ENCODE results near the gene TMTC1. TPM values are rescaled to one million over a fixed set of nuclear protein-coding genes. Genes with fewer than 3 reads are reported as not detected.

TMTC1 gene
- total RNA-seq, 1 donor from 2014 or later, result 16.1 TPM

GRCh38 chr12:29521951-29522350 lies 261.8 kb downstream of the TMTC1 start:
- no peak overlapping the region for H3K4me3 ChIP-seq
- Mint-ChIP-seq H3K36me3 (peaks cover 4% of the 10 kb centered on the region), H3K9me3 (no peaks in the 10 kb centered on the region), H3K4me1 (no peaks in the 10 kb centered on the region), H3K4me3 (no peak overlapping the region), H3K27ac (no peak overlapping the region), H3K27me3 (ENCODE audit: insufficient read depth, low read depth) (no peaks in the 10 kb centered on the region)
- no peak overlapping the region for H3K27ac ChIP-seq
- H3K36me3 ChIP-seq, result no peaks in the 10 kb centered on the region
- no peak overlapping the region for H2AFZ ChIP-seq (replicated peaks)
- no peaks in the 10 kb centered on the region for H3K79me2 ChIP-seq (ENCODE audit: low read depth)
- no peaks in the 10 kb centered on the region for H3K27me3 ChIP-seq
- no peaks in the 10 kb centered on the region for H4K20me1 ChIP-seq (ENCODE audit: low read depth)
- no peaks in the 10 kb centered on the region for H3K9me3 ChIP-seq (ENCODE audit: low read depth)
- TF ChIP-seq CTCF (IDR thresholded peaks at IDR 0.05) (no peak), EZH2phosphoT487 (IDR thresholded peaks at IDR 0.05) (no peak), EZH2 (IDR thresholded peaks at IDR 0.05) (no peak)
- no peaks in the 10 kb centered on the region for H3F3A ChIP-seq (ENCODE audit: low read depth)
- H3K4me1 ChIP-seq, result no peaks in the 10 kb centered on the region
- H3K9ac ChIP-seq, result no peak overlapping the region
- no peak overlapping the region for H3K4me2 ChIP-seq
- DNase-seq (ENCODE audit: low spot score), result no peak

DNA sequence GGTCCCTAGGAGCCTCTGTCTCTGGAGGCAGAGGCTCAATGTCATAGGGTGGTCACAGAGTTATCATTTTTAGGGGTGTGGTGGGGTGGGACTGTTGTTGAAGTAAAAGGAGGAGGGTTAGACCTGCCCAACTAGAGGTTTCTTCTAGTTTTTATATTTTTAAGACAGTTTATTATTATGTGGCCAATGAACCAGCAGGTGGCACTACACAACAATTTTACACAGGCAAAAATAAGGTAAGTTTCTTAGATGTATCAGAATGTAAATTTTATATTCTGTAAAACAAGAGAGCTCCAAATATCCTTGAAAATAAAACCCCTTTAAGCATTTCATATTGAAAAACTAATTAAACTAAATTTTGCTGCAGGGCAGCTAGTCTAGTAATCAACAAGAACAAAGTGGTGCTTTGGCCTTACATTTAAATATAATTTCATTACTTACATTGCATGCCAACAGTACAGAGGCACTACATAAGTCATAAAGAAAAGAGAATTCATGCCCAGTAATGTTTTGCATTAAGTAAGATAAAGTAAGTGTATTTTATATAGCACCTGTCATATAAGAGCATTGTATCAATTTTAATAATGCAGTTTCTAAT lies 264.1 kb downstream of the TMTC1 start:
- Histone ChIP-seq H3K4me2 (no peak overlapping the region), H3K79me2 (ENCODE audit: low read depth) (no peaks in the 10 kb centered on the region), H4K20me1 (ENCODE audit: low read depth) (no peaks in the 10 kb centered on the region), H3K4me3 (no peak overlapping the region), H3K4me1 (no peaks in the 10 kb centered on the region), H3F3A (ENCODE audit: low read depth) (no peaks in the 10 kb centered on the region), H3K9ac (no peak overlapping the region), H2AFZ (replicated peaks) (no peak overlapping the region), H3K27ac (no peak overlapping the region), H3K36me3 (no peaks in the 10 kb centered on the region), H3K9me3 (ENCODE audit: low read depth) (no peaks in the 10 kb centered on the region), H3K27me3 (no peaks in the 10 kb centered on the region)
- Mint-ChIP-seq H3K27ac (no peak overlapping the region), H3K9me3 (no peaks in the 10 kb centered on the region), H3K4me3 (no peak overlapping the region), H3K36me3 (peaks cover 6% of the 10 kb centered on the region), H3K27me3 (ENCODE audit: insufficient read depth, low read depth) (no peaks in the 10 kb centered on the region), H3K4me1 (no peaks in the 10 kb centered on the region)
- peak; percentile 44 for DNase-seq (ENCODE audit: low spot score)
- TF ChIP-seq CTCF (IDR thresholded peaks at IDR 0.05), result peak; percentile 77
- no peak for TF ChIP-seq EZH2 (IDR thresholded peaks at IDR 0.05)

DNA sequence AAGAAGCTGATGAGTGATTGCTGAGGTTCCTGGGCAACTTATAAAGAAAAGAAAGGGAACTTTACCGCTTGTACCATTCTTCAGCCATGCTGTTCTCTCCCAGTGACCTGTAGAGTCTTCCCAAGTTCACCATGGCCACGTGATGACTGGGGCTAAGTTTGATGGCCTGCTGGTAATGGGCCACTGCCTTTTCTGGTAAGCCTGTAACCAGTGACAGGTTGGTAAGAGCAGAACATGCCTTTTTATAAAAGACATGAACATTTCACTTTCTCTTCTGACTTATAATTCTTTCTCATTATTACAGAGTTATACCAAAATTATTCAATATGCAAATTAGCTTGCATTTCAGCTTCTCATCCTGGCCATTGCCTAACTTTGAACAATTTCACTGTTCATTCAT lies 265.3 kb downstream of the TMTC1 start:
- H3K79me2 ChIP-seq (ENCODE audit: low read depth), result no peaks in the 10 kb centered on the region
- H3K36me3 ChIP-seq, result no peaks in the 10 kb centered on the region
- no peak overlapping the region for H2AFZ ChIP-seq (replicated peaks)
- Mint-ChIP-seq H3K4me1 (no peaks in the 10 kb centered on the region), H3K27ac (no peak overlapping the region), H3K9me3 (no peaks in the 10 kb centered on the region), H3K27me3 (ENCODE audit: insufficient read depth, low read depth) (no peaks in the 10 kb centered on the region), H3K4me3 (no peak overlapping the region), H3K36me3 (peaks cover 11% of the 10 kb centered on the region)
- no peaks in the 10 kb centered on the region for H3K27me3 ChIP-seq
- H3K4me1 ChIP-seq, result no peaks in the 10 kb centered on the region
- no peak overlapping the region for H3K4me2 ChIP-seq
- no peaks in the 10 kb centered on the region for H3F3A ChIP-seq (ENCODE audit: low read depth)
- TF ChIP-seq EZH2 (IDR thresholded peaks at IDR 0.05) (no peak), CTCF (IDR thresholded peaks at IDR 0.05) (no peak), EZH2phosphoT487 (IDR thresholded peaks at IDR 0.05) (no peak)
- no peak for DNase-seq (ENCODE audit: low spot score)
- no peak overlapping the region for H3K9ac ChIP-seq
- no peak overlapping the region for H3K27ac ChIP-seq
- H3K9me3 ChIP-seq (ENCODE audit: low read depth), result no peaks in the 10 kb centered on the region
- H3K4me3 ChIP-seq, result no peak overlapping the region
- H4K20me1 ChIP-seq (ENCODE audit: low read depth), result no peaks in the 10 kb centered on the region
